Loucy (cell line): ENCODE measurements around the gene SMOC1.

Experiments
- H2AFZ ChIP-seq: fragments of 200-600 bp; sonication (generic); 2 replicates; pipeline ENCODE4 v1.6.0; 2016; ENCODE audit warnings: antibody characterized with exemption, mild to moderate bottlenecking, low read length, moderate library complexity
- H3F3A ChIP-seq: fragments of 200-600 bp; 2 replicates; pipeline ENCODE4 v1.6.0; 2016; ENCODE audit warnings: antibody characterized with exemption, low read depth, mild to moderate bottlenecking
- H3K27me3 ChIP-seq: fragments of 200-600 bp; sonication (generic); 2 replicates; pipeline ENCODE4 v1.6.1; 2014; ENCODE audit warnings: low read length, mild to moderate bottlenecking; ENCODE audit not compliant: insufficient read depth, poor library complexity, severe bottlenecking
- H3K36me3 ChIP-seq: fragments of 200-600 bp; sonication (generic); 2 replicates; pipeline ENCODE4 v1.6.1; 2016; ENCODE audit warnings: low read length; ENCODE audit not compliant: insufficient read depth
- H3K4me1 ChIP-seq: fragments of 200-600 bp; sonication (generic); 2 replicates; pipeline ENCODE4 v1.5.1; 2014; ENCODE audit warnings: low read length, mild to moderate bottlenecking; ENCODE audit not compliant: insufficient read depth, poor library complexity, severe bottlenecking
- H3K4me2 ChIP-seq: fragments of 200-600 bp; sonication (generic); 2 replicates; pipeline ENCODE4 v1.6.0; 2014; ENCODE audit warnings: antibody characterized with exemption, low read length, low read depth, mild to moderate bottlenecking; ENCODE audit not compliant: poor library complexity, severe bottlenecking
- H3K4me3 ChIP-seq: fragments of 200-600 bp; sonication (generic); 2 replicates; pipeline ENCODE4 v1.5.1; 2014; ENCODE audit warnings: low read length, mild to moderate bottlenecking, mixed read lengths; ENCODE audit not compliant: poor library complexity, severe bottlenecking
- H3K79me2 ChIP-seq: fragments of 200-600 bp; sonication (generic); 2 replicates; pipeline ENCODE4 v1.6.1; 2014; ENCODE audit warnings: low read length; ENCODE audit not compliant: insufficient read depth
- H3K9ac ChIP-seq: fragments of 200-600 bp; sonication (generic); 2 replicates; pipeline ENCODE4 v1.6.0; 2014; ENCODE audit warnings: mild to moderate bottlenecking, low read depth, low read length, moderate library complexity; ENCODE audit not compliant: poor library complexity, severe bottlenecking
- H3K9me2 ChIP-seq: fragments of 200-600 bp; sonication (generic); replicated peaks from 2 replicates; pipeline ENCODE4 v1.6.1; 2016; ENCODE audit warnings: low read depth, low read length, mixed read lengths
- H3K9me3 ChIP-seq: fragments of 200-600 bp; sonication (generic); 2 replicates; pipeline ENCODE4 v1.6.1; 2014; ENCODE audit warnings: mild to moderate bottlenecking, antibody characterized with exemption, low read length, low read depth; ENCODE audit not compliant: insufficient read depth
- H4K20me1 ChIP-seq: fragments of 200-600 bp; sonication (generic); 2 replicates; pipeline ENCODE4 v1.6.0; 2014; ENCODE audit warnings: antibody characterized with exemption, low read length, mild to moderate bottlenecking; ENCODE audit not compliant: insufficient read depth, poor library complexity, severe bottlenecking
- CTCF ChIP-seq: fragments of 200-600 bp; sonication (generic); conservative IDR thresholded peaks from 2 replicates; pipeline ENCODE4 v1.5.1; 2014; ENCODE audit warnings: mild to moderate bottlenecking, antibody characterized with exemption, low read length
- EZH2phosphoT487 ChIP-seq: fragments of 200-600 bp; IDR thresholded peaks from 2 replicates; pipeline ENCODE4 v1.6.1; 2018; ENCODE audit warnings: antibody characterized with exemption, mild to moderate bottlenecking, moderate library complexity, borderline replicate concordance

Gene SMOC1

DNA sequence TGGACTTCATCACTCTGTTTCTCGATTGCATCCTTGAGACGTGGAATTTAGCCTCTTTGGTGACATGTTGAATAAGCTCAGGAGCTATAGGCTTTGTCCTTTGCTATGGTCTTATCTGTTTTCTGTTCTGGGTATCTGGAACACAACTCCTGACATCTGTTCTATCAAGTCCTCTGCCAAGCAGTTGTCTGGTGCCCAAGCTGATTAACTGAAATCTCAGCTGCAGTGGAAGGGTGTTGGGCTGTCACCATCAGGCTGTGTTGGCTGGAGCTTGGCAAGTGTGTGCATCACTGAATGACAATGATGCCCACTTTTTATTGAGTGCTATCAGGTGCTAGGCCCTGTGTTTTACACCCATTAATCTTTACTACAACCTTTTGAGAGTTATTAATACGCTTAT is 77.8 kb downstream of the SMOC1 start:
- H3K9me3 ChIP-seq, result no peaks in the 10 kb centered on the region
- no peak for TF ChIP-seq CTCF
- no peak for TF ChIP-seq EZH2phosphoT487
- no peaks in the 10 kb centered on the region for H3K27me3 ChIP-seq
- H3K4me3 ChIP-seq, result no peak overlapping the region
- H3K36me3 ChIP-seq, result no peaks in the 10 kb centered on the region
- no peaks in the 10 kb centered on the region for H3K79me2 ChIP-seq
- no peaks in the 10 kb centered on the region for H3K4me1 ChIP-seq
- no peak overlapping the region for H2AFZ ChIP-seq
- H3K9me2 ChIP-seq, result no peaks in the 10 kb centered on the region
- no peaks in the 10 kb centered on the region for H3F3A ChIP-seq
- H4K20me1 ChIP-seq, result no peaks in the 10 kb centered on the region
- no peak overlapping the region for H3K9ac ChIP-seq
- H3K4me2 ChIP-seq, result no peak overlapping the region

GRCh38 chr14:69957986-69958385 is 78.8 kb downstream of the SMOC1 start:
- no peaks in the 10 kb centered on the region for H3F3A ChIP-seq
- H3K79me2 ChIP-seq, result no peaks in the 10 kb centered on the region
- H3K27me3 ChIP-seq, result no peaks in the 10 kb centered on the region
- no peaks in the 10 kb centered on the region for H3K36me3 ChIP-seq
- no peak overlapping the region for H3K4me3 ChIP-seq
- H3K9ac ChIP-seq, result no peak overlapping the region
- no peaks in the 10 kb centered on the region for H4K20me1 ChIP-seq
- no peak overlapping the region for H3K4me2 ChIP-seq
- no peaks in the 10 kb centered on the region for H3K9me3 ChIP-seq
- no peaks in the 10 kb centered on the region for H3K9me2 ChIP-seq
- no peak for TF ChIP-seq CTCF
- no peak for TF ChIP-seq EZH2phosphoT487
- H3K4me1 ChIP-seq, result no peaks in the 10 kb centered on the region
- H2AFZ ChIP-seq, result no peak overlapping the region

DNA sequence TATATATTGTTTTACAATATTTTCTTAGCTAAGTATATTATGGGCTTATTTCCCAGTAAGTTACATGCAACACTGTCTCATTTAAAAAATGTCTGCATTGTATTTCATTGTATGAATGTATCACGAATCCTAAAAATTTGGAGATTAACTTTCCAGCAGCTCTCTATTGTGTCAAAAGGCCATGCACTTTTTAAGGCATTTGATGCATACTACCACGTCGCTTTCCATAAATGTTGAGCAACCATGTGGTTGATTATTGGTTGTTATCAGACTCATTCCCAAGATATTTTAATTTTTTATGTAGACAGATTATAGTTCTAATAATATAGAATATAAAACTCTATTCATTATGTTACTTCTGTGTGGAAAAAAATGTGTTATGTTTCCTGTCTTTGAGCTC is 79.9 kb downstream of the SMOC1 start:
- TF ChIP-seq EZH2phosphoT487, result no peak
- no peak for TF ChIP-seq CTCF

More for the DNA sequence above, 79.9 kb downstream of the SMOC1 start:
- H3K9ac ChIP-seq, result no peak overlapping the region
- H4K20me1 ChIP-seq, result no peaks in the 10 kb centered on the region
- H3K36me3 ChIP-seq, result no peaks in the 10 kb centered on the region
- H2AFZ ChIP-seq, result no peak overlapping the region
- H3K79me2 ChIP-seq, result no peaks in the 10 kb centered on the region
- no peaks in the 10 kb centered on the region for H3K9me3 ChIP-seq
- H3K4me2 ChIP-seq, result no peak overlapping the region
- H3K4me3 ChIP-seq, result no peak overlapping the region
- H3K27me3 ChIP-seq, result no peaks in the 10 kb centered on the region
- H3K4me1 ChIP-seq, result no peaks in the 10 kb centered on the region
- H3K9me2 ChIP-seq, result no peaks in the 10 kb centered on the region
- no peaks in the 10 kb centered on the region for H3F3A ChIP-seq
